Neuron (in vitro differentiated cells): Measurements from ENCODE around the gene SUSD6.

Experiments used
- H2AFZ ChIP-seq: one replicate; pipeline ENCODE4 v1.6.1; 2013; ENCODE audit warnings: low read depth, mild to moderate bottlenecking, inconsistent platforms, low read length, moderate library complexity
- H3K27me3 ChIP-seq: one replicate; pipeline ENCODE4 v1.6.1; 2013; ENCODE audit warnings: low read length; ENCODE audit not compliant: insufficient read depth
- H3K36me3 ChIP-seq: one replicate; pipeline ENCODE4 v1.6.1; 2013; ENCODE audit warnings: low read length; ENCODE audit not compliant: insufficient read depth
- H3K4me1 ChIP-seq: one replicate; pipeline ENCODE4 v1.6.1; 2013; ENCODE audit warnings: low read length; ENCODE audit not compliant: insufficient read depth
- H3K4me3 ChIP-seq: 2 replicates; pipeline ENCODE4 v1.5.1; 2013; ENCODE audit warnings: mild to moderate bottlenecking, low read length, moderate library complexity
- H3K9me3 ChIP-seq: one replicate; pipeline ENCODE4 v1.6.1; 2013; ENCODE audit warnings: low read length

Gene SUSD6

GRCh38 chr14:69651664-69652063 is 40.3 kb downstream of the SUSD6 start:
- Histone ChIP-seq H2AFZ (no peak overlapping the region), H3K4me1 (peaks cover 12% of the 10 kb centered on the region), H3K36me3 (no peaks in the 10 kb centered on the region), H3K4me3 (no peak overlapping the region), H3K9me3 (no peaks in the 10 kb centered on the region), H3K27me3 (no peaks in the 10 kb centered on the region)

DNA sequence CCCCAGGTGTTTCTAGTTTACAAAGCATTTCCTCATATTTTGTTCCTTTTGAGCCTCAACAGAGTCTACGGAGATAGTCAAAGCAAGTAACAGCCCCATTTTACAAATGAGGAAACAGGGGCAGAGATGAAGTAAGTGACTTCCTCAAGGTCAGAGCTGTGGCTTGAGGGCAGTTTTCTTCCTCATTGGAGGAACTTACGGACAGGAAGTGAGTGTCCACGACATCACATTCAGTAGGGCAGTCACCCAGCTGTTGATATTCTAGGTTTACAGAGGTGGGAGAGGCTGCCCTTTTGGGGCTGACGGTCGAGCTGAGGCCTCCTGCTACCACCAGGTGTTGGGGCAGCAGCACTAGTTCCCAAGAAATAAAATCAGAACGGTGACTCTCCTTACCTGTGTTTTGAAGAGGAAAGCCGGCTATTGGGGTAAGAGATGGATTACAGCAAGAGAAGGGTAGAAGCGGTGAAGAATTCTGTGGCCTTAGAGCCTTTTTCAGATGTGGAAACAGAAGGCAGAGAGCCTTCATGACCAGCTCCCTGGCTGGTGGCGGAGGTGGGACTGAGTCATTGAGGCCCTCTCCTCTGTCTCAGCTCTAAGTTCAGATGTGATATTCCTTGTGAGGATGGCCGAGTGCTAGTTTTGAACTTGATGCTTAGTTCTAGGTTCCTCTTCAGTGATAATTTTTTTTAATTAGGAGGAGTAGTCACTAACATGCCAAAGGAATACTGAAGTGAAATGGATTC is 41.7 kb downstream of the SUSD6 start:
- Histone ChIP-seq H3K4me1 (peaks cover 19% of the 10 kb centered on the region), H3K4me3 (no peak overlapping the region)

DNA sequence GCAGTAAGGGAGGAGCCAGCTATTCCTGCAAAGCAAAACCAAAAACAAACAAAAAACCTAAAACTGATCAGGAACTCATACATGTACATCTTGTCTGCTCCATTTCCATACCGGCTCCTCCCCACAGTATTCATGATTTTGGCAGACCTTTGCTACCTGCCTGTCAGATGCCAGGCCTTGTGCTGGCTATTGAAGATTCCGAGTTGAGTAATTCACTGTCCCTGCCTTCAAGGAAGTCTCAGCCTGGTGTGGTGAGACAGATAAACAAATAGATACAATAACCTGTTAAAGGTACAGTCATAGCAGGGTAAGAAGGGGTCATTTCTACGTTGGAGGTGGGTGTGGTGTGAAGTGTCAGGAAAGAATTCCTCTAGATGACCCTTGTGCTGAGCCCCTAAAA is 42.7 kb downstream of the SUSD6 start:
- no peaks in the 10 kb centered on the region for H3K9me3 ChIP-seq
- H2AFZ ChIP-seq: no peak overlapping the region
- no peaks in the 10 kb centered on the region for H3K27me3 ChIP-seq
- peaks cover 2% of the 10 kb centered on the region for H3K36me3 ChIP-seq
- H3K4me3 ChIP-seq: no peak overlapping the region
- H3K4me1 ChIP-seq: peaks cover 18% of the 10 kb centered on the region

More for the DNA sequence above, 41.7 kb downstream of the SUSD6 start:
- H2AFZ ChIP-seq: no peak overlapping the region
- no peaks in the 10 kb centered on the region for H3K36me3 ChIP-seq
- no peaks in the 10 kb centered on the region for H3K27me3 ChIP-seq
- no peaks in the 10 kb centered on the region for H3K9me3 ChIP-seq

GRCh38 chr14:69657950-69658355 is 46.6 kb downstream of the SUSD6 start:
- Histone ChIP-seq H3K36me3 (peaks cover 15% of the 10 kb centered on the region), H3K4me3 (no peak overlapping the region), H3K9me3 (no peaks in the 10 kb centered on the region), H3K4me1 (peaks cover 12% of the 10 kb centered on the region), H3K27me3 (no peaks in the 10 kb centered on the region), H2AFZ (no peak overlapping the region)

DNA sequence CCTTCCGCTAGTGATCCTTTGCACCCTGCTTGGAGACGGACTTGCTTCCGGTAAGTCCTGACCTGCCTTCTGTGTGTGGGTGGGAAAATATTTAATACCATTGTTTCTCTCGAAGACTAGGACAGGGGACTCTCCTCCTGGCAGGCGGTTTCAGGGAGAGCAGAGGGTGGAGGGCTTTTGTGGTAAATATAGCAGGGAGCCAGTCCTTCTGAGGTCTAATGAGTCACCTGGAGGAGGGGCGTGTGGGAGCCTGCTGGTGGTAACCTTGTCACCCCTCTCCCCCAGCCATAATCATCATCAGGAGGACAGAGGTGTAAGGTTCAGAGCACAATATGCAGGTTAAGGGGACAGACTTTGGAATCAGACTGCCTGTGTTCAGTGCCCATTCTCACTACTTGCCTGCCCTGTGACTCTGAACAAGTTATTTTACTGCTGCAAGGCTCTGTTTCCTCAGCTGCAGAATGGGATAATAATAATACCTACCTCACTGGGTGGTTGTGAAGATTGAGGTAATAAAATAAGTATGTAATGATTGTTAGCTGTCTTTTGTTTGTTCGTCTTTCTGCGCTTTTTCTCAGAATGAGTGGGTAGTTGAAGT is 47.4 kb downstream of the SUSD6 start:
- Histone ChIP-seq H3K4me1 (peaks cover 12% of the 10 kb centered on the region), H2AFZ (no peak overlapping the region), H3K27me3 (no peaks in the 10 kb centered on the region), H3K4me3 (no peak overlapping the region), H3K36me3 (peaks cover 15% of the 10 kb centered on the region), H3K9me3 (no peaks in the 10 kb centered on the region)

- no peaks in the 10 kb centered on the region for H3K27me3 ChIP-seq
- no peak overlapping the region for H2AFZ ChIP-seq
- H3K36me3 ChIP-seq: peaks cover 15% of the 10 kb centered on the region
- H3K9me3 ChIP-seq: no peaks in the 10 kb centered on the region
- peaks cover 12% of the 10 kb centered on the region for H3K4me1 ChIP-seq
- H3K4me3 ChIP-seq: no peak overlapping the region
Measured at GRCh38 chr14:69660344-69661193, 49.2 kb downstream of the SUSD6 start.

DNA sequence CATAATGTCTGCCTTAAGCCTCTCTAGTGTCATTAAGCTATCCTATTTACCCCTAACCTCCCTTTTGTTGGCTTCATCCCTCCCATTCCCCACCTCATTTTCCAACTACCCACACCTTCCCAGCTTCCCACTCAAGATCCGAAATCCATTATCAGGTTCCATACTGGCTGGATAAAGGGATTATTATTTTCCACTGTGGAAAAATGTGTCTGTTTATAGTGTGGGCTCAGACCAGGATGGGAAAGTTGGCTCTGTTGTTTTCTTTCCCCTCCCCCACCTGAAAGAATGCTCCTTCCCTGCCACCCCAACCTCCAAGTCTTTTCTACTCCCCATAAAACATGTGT is 49.8 kb downstream of the SUSD6 start:
- peaks cover 12% of the 10 kb centered on the region for H3K4me1 ChIP-seq
- peaks cover 15% of the 10 kb centered on the region for H3K36me3 ChIP-seq
- H3K9me3 ChIP-seq: no peaks in the 10 kb centered on the region
- no peaks in the 10 kb centered on the region for H3K27me3 ChIP-seq
- no peak overlapping the region for H3K4me3 ChIP-seq
- no peak overlapping the region for H2AFZ ChIP-seq

- H3K4me1 ChIP-seq: peaks cover 8% of the 10 kb centered on the region
- H3K4me3 ChIP-seq: no peak overlapping the region
- peaks cover 15% of the 10 kb centered on the region for H3K36me3 ChIP-seq
- no peak overlapping the region for H2AFZ ChIP-seq
- no peaks in the 10 kb centered on the region for H3K27me3 ChIP-seq
- no peaks in the 10 kb centered on the region for H3K9me3 ChIP-seq
Measured at GRCh38 chr14:69662636-69663299, 51.4 kb downstream of the SUSD6 start.

DNA sequence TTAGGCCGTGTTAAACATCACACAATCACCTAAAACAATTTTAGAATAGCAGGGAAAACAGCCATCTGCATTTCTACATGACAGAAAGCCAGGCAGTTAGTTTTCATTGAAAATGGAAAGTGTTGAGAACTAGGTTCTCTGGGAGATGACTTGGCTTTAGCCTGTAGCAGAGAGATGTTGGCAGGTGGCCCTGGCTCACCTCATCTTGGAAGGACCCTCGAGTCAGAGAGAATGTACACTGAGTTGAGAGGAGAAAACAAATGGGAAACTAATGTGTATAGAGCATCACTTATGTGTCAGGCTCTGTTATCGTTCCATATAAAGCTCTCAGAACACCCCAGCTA is 51.9 kb downstream of the SUSD6 start:
- no peak overlapping the region for H2AFZ ChIP-seq
- H3K36me3 ChIP-seq: peaks cover 15% of the 10 kb centered on the region
- H3K27me3 ChIP-seq: no peaks in the 10 kb centered on the region
- H3K9me3 ChIP-seq: no peaks in the 10 kb centered on the region
- no peak overlapping the region for H3K4me3 ChIP-seq
- H3K4me1 ChIP-seq: peaks cover 4% of the 10 kb centered on the region

GRCh38 chr14:69664265-69664664 is 52.9 kb downstream of the SUSD6 start:
- peaks cover 11% of the 10 kb centered on the region for H3K36me3 ChIP-seq
- H3K4me3 ChIP-seq: no peak overlapping the region
- peaks cover 1% of the 10 kb centered on the region for H3K27me3 ChIP-seq
- H2AFZ ChIP-seq: no peak overlapping the region
- no peaks in the 10 kb centered on the region for H3K4me1 ChIP-seq
- no peaks in the 10 kb centered on the region for H3K9me3 ChIP-seq

GRCh38 chr14:69664865-69665526 is 53.6 kb downstream of the SUSD6 start:
- no peaks in the 10 kb centered on the region for H3K9me3 ChIP-seq
- H3K4me3 ChIP-seq: no peak overlapping the region
- H3K27me3 ChIP-seq: peaks cover 6% of the 10 kb centered on the region
- H3K36me3 ChIP-seq: peaks cover 6% of the 10 kb centered on the region
- H3K4me1 ChIP-seq: no peaks in the 10 kb centered on the region
- no peak overlapping the region for H2AFZ ChIP-seq

- Histone ChIP-seq H3K9me3 (no peaks in the 10 kb centered on the region), H3K36me3 (peaks cover 4% of the 10 kb centered on the region), H2AFZ (no peak overlapping the region), H3K27me3 (peaks cover 10% of the 10 kb centered on the region), H3K4me1 (no peaks in the 10 kb centered on the region), H3K4me3 (no peak overlapping the region)
Measured at GRCh38 chr14:69665631-69666030, 54.2 kb downstream of the SUSD6 start.
